Iris pigment epithelial cell (primary cell): Measurements from ENCODE around the gene SSUH2.

Source experiments
- DNase-seq: peaks from one replicate; pipeline ENCODE4 v3.0.0-alpha.2; 2011; ENCODE audit warnings: low read depth

SSUH2 gene

GRCh38 chr3:8640223-8640622, 4.4 kb downstream of the SSUH2 start:
- no peak for DNase-seq

- no peak for DNase-seq
Observed at GRCh38 chr3:8639659-8640000, 5.0 kb downstream of the SSUH2 start.

- no peak for DNase-seq
Observed at GRCh38 chr3:8638994-8639658, 5.5 kb downstream of the SSUH2 start.

GRCh38 chr3:8637348-8637747, 7.2 kb downstream of the SSUH2 start:
- DNase-seq = no peak

GRCh38 chr3:8635631-8636030, 9.0 kb downstream of the SSUH2 start:
- no peak for DNase-seq

GRCh38 chr3:8635125-8635524, 9.5 kb downstream of the SSUH2 start:
- no peak for DNase-seq

GRCh38 chr3:8632402-8633237, 12.0 kb downstream of the SSUH2 start:
- DNase-seq = no peak

GRCh38 chr3:8631661-8632060, 12.9 kb downstream of the SSUH2 start:
- DNase-seq = no peak

GRCh38 chr3:8629151-8630021, 15.2 kb downstream of the SSUH2 start:
- DNase-seq = peak; percentile 74

GRCh38 chr3:8627949-8628348, 16.6 kb downstream of the SSUH2 start:
- DNase-seq = no peak

GRCh38 chr3:8627201-8627940, 17.2 kb downstream of the SSUH2 start:
- no peak for DNase-seq

GRCh38 chr3:8625991-8626390, 18.6 kb downstream of the SSUH2 start:
- no peak for DNase-seq

- no peak for DNase-seq
Observed at GRCh38 chr3:8624612-8625011, 20.0 kb downstream of the SSUH2 start.

- DNase-seq = no peak
Observed at GRCh38 chr3:8623741-8624140, 20.9 kb downstream of the SSUH2 start.

- DNase-seq = peak; percentile 73
Observed at GRCh38 chr3:8622873-8623691, 21.5 kb downstream of the SSUH2 start.

GRCh38 chr3:8621872-8622271, 22.7 kb downstream of the SSUH2 start:
- peak; percentile 95 for DNase-seq

GRCh38 chr3:8621141-8621540, 23.5 kb downstream of the SSUH2 start:
- no peak for DNase-seq

- peak; percentile 84 for DNase-seq
Observed at GRCh38 chr3:8619548-8619947, 25.1 kb downstream of the SSUH2 start.

- DNase-seq = no peak
Observed at GRCh38 chr3:8618950-8619349, 25.6 kb downstream of the SSUH2 start.

- no peak for DNase-seq
Observed at GRCh38 chr3:8617921-8618320, 26.7 kb downstream of the SSUH2 start.

- no peak for DNase-seq
Observed at GRCh38 chr3:8610951-8611350, 33.6 kb downstream of the SSUH2 start.
